HCT116 (cell line): ENCODE data around the gene UQCC2. TPM values are rescaled to one million over a fixed set of nuclear protein-coding genes. Genes with fewer than 3 reads are reported as not detected.

Experiments used
- ATAC-seq: fragments of 200-7000 bp; cut with Tn5 transposase; 2 replicates; pipeline ENCODE4 v1.9.1; 2020; ENCODE audit warnings: mild to moderate bottlenecking, moderate library complexity
- BruUV-seq: library from RNA; stranded (reverse); fragments of 400-500 nt; replicated peaks from 2 replicates; lab custom pipeline; 2021; lab: Mats Ljungman, UMichigan
- CTCF ChIA-PET: fragments of 300-600 bp; sonication (Branson Sonifier 250); formaldehyde crosslinking; loops from one replicate; lab custom pipeline; 2021; ENCODE audit warnings: antibody characterized with exemption; lab: Charles Lee
- POLR2A ChIA-PET: fragments of 300-600, 350-600 bp; sonication (Branson Sonifier 250); formaldehyde crosslinking; loops from one replicate; lab custom pipeline; 2021; ENCODE audit warnings: antibody characterized with exemption; lab: Charles Lee
- RAD21 ChIA-PET, 2 experiments: fragments of 300-600 bp; sonication (Branson Sonifier 250); formaldehyde crosslinking; loops; one replicate each; lab custom pipeline; 2023; ENCODE audit warnings: low total read pairs in 2 of 2; ENCODE audit not compliant: uncharacterized antibody in 2 of 2, unreplicated experiment in 2 of 2, low non-redundant PET in 1 of 2; lab: Charles Lee
- DNase-seq: peaks from one replicate; pipeline ENCODE4 v3.0.0-alpha.2; 2010; ENCODE audit warnings: low read depth, low spot score
- H2AFZ ChIP-seq: fragments of 200-600 bp; shearing (Covaris generic), sonication (generic); 2 replicates; pipeline ENCODE4 v1.6.1; 2017; ENCODE audit warnings: low read depth, mixed run types, mixed read lengths, antibody characterized with exemption, low read length; ENCODE audit not compliant: poor library complexity, severe bottlenecking
- H3K27ac ChIP-seq: 2 replicates; pipeline ENCODE4 v1.5.1; 2012; ENCODE audit warnings: low read depth, low read length
- H3K27me3 ChIP-seq: fragments of 200-600 bp; sonication (generic); 2 replicates; pipeline ENCODE4 v1.6.1; 2016; ENCODE audit warnings: mixed run types, low read length, mixed read lengths; ENCODE audit not compliant: insufficient read depth
- H3K36me3 ChIP-seq, 2 experiments: fragments of 200-500 bp in 1 of 2; fragments of 200-600 bp in 1 of 2; sonication (Bioruptor generic) in 1 of 2; sonication (generic) in 1 of 2; 2 replicates each; pipeline versions ENCODE4 v1.5.1 to v1.6.1; 2014 to 2016; ENCODE audit warnings: low read length in 2 of 2, inconsistent platforms in 1 of 2, mixed read lengths in 1 of 2, mixed run types in 1 of 2; ENCODE audit not compliant: insufficient read depth in 2 of 2, control insufficient read depth in 1 of 2
- H3K4me1 ChIP-seq, 2 experiments: fragments of 200-600 bp in 1 of 2; sonication (generic) in 1 of 2; 2 replicates each; pipeline versions ENCODE4 v1.5.1 to v1.6.1; 2012 to 2017; ENCODE audit warnings: low read length in 2 of 2, inconsistent platforms in 1 of 2, mild to moderate bottlenecking in 1 of 2, mixed read lengths in 1 of 2, mixed run types in 1 of 2, moderate library complexity in 1 of 2; ENCODE audit not compliant: insufficient read depth in 2 of 2, control insufficient read depth in 1 of 2
- H3K4me2 ChIP-seq: fragments of 200-600 bp; sonication (generic); 2 replicates; pipeline ENCODE4 v1.6.1; 2017; ENCODE audit warnings: mixed run types, low read length, mixed read lengths
- H3K4me3 ChIP-seq, 2 experiments: fragments of 200-600 bp in 1 of 2; sonication (generic) in 1 of 2; replicated peaks in 1 of 2; 2 replicates each; pipeline ENCODE4 v1.5.1; 2011 to 2016; ENCODE audit warnings: low read length in 2 of 2, control low read depth in 1 of 2, low read depth in 1 of 2, mild to moderate bottlenecking in 1 of 2, mixed read lengths in 1 of 2, mixed run types in 1 of 2
- H3K79me2 ChIP-seq: fragments of 200-600 bp; sonication (generic); 2 replicates; pipeline ENCODE4 v1.6.1; 2017; ENCODE audit warnings: mild to moderate bottlenecking, mixed run types, low read length, moderate library complexity, mixed read lengths; ENCODE audit not compliant: insufficient read depth
- H3K9ac ChIP-seq: fragments of 200-600 bp; sonication (generic); 2 replicates; pipeline ENCODE4 v1.6.1; 2016; ENCODE audit warnings: low read length, mixed read lengths
- H3K9me2 ChIP-seq: fragments of 200-600 bp; sonication (generic), shearing (Covaris generic); 2 replicates; pipeline ENCODE4 v1.6.1; 2017; ENCODE audit warnings: mixed run types, mild to moderate bottlenecking, moderate library complexity; ENCODE audit not compliant: insufficient read depth
- H3K9me3 ChIP-seq, 2 experiments: fragments of 200-500 bp in 1 of 2; fragments of 200-600 bp in 1 of 2; sonication (Bioruptor generic) in 1 of 2; sonication (generic) in 1 of 2; 2 replicates each; pipeline ENCODE4 v1.6.1; 2014 to 2017; ENCODE audit warnings: low read length in 2 of 2, mixed read lengths in 2 of 2, inconsistent platforms in 1 of 2, low read depth in 1 of 2, mild to moderate bottlenecking in 1 of 2, mixed run types in 1 of 2, moderate library complexity in 1 of 2; ENCODE audit not compliant: control insufficient read depth in 1 of 2, insufficient read depth in 1 of 2
- H4K20me1 ChIP-seq: fragments of 200-600 bp; sonication (generic), shearing (Covaris generic); 2 replicates; pipeline ENCODE4 v1.6.1; 2017; ENCODE audit warnings: mixed run types, mild to moderate bottlenecking, moderate library complexity; ENCODE audit not compliant: insufficient read depth
- CBX3 ChIP-seq: IDR thresholded peaks from 2 replicates; pipeline ENCODE4 v1.6.1; 2012; ENCODE audit warnings: low read depth
- CEBPB ChIP-seq: IDR thresholded peaks from 2 replicates; pipeline ENCODE4 v1.6.1; 2012; ENCODE audit warnings: low read depth
- CTCF ChIP-seq, 3 experiments: fragments of 200-600 bp in 1 of 3; sonication (generic) in 1 of 3; IDR thresholded peaks in 2 of 3; conservative IDR thresholded peaks in 1 of 3; 2 replicates each; pipeline ENCODE4 v1.5.1; 2012 to 2017; ENCODE audit warnings: low read depth in 2 of 3, low read length in 2 of 3, antibody characterized with exemption in 1 of 3, borderline replicate concordance in 1 of 3, control low read depth in 1 of 3, mild to moderate bottlenecking in 1 of 3, mixed read lengths in 1 of 3, mixed run types in 1 of 3, moderate library complexity in 1 of 3; ENCODE audit not compliant: insufficient read depth in 1 of 3
- EGR1 ChIP-seq: IDR thresholded peaks from 2 replicates; pipeline ENCODE4 v1.6.1; 2012; ENCODE audit warnings: low read depth
- ELF1 ChIP-seq: IDR thresholded peaks from 2 replicates; pipeline ENCODE4 v1.6.1; 2012; ENCODE audit warnings: low read depth, borderline replicate concordance
- EZH2phosphoT487 ChIP-seq: fragments of 200-600 bp; IDR thresholded peaks from 2 replicates; pipeline ENCODE4 v1.6.1; 2018; ENCODE audit warnings: antibody characterized with exemption, borderline replicate concordance
- FOSL1 ChIP-seq: IDR thresholded peaks from 2 replicates; pipeline ENCODE4 v1.6.1; 2012; ENCODE audit warnings: low read depth
- POLR2A ChIP-seq: IDR thresholded peaks from 2 replicates; pipeline ENCODE4 v1.7.0; 2011; ENCODE audit warnings: borderline replicate concordance; ENCODE audit not compliant: insufficient read depth, insufficient read length; ENCODE audit errors: extremely low read depth
- POLR2AphosphoS5 ChIP-seq: IDR thresholded peaks from 2 replicates; pipeline ENCODE4 v1.6.1; 2011; ENCODE audit warnings: mild to moderate bottlenecking, low read depth, low read length, moderate library complexity
- RAD21 ChIP-seq: IDR thresholded peaks from 2 replicates; pipeline ENCODE4 v1.6.1; 2012; ENCODE audit warnings: low read depth, mild to moderate bottlenecking
- SIN3A ChIP-seq: IDR thresholded peaks from 2 replicates; pipeline ENCODE4 v1.6.1; 2012; ENCODE audit warnings: low read depth
- SP1 ChIP-seq: IDR thresholded peaks from 2 replicates; pipeline ENCODE4 v1.6.1; 2012; ENCODE audit warnings: low read depth
- SRF ChIP-seq: IDR thresholded peaks from 2 replicates; pipeline ENCODE4 v1.6.1; 2012; ENCODE audit warnings: low read depth
- TCF7L2 ChIP-seq: IDR thresholded peaks from 2 replicates; pipeline ENCODE4 v1.7.0; 2011; ENCODE audit warnings: borderline replicate concordance, inconsistent platforms; ENCODE audit not compliant: insufficient read depth, insufficient read length; ENCODE audit errors: extremely low read depth
- YY1 ChIP-seq: IDR thresholded peaks from 2 replicates; pipeline ENCODE4 v1.6.1; 2011; ENCODE audit warnings: low read length, low read depth, moderate library complexity, mild to moderate bottlenecking; ENCODE audit not compliant: insufficient replicate concordance; ENCODE audit errors: extremely low read depth
- ZBTB33 ChIP-seq: IDR thresholded peaks from 2 replicates; pipeline ENCODE4 v1.6.1; 2011; ENCODE audit warnings: mild to moderate bottlenecking, low read length, moderate library complexity; ENCODE audit not compliant: insufficient replicate concordance; ENCODE audit errors: extremely low read depth
- ZFX ChIP-seq: fragments of 450-650 bp; IDR thresholded peaks from 2 replicates; pipeline ENCODE4 v1.6.1; 2017
- ZNF274 ChIP-seq: fragments of 200-500 bp; sonication (Bioruptor generic); IDR thresholded peaks from 2 replicates; pipeline ENCODE4 v1.6.1; 2014; ENCODE audit warnings: mild to moderate bottlenecking, low read depth, low read length, inconsistent platforms
- intact Hi-C: fragments of 100-400 bp; cut with micrococcal nuclease; formaldehyde crosslinking; loops from 2 replicates; pipeline ENCODE4 v1.10.0; 2022
- total RNA-seq: library from RNA; stranded (reverse); gene quantifications from one replicate; pipeline ENCODE4 v1.2.1, GENCODE V29; 2021; ENCODE audit not compliant: unreplicated experiment
- TF ChIP-seq, protein P1 (sequence below): IDR thresholded peaks from 2 replicates; pipeline ENCODE4 v1.6.1; 2012
- TF ChIP-seq, protein P2 (sequence below): IDR thresholded peaks from 2 replicates; pipeline ENCODE4 v1.6.1; 2012; ENCODE audit warnings: low read depth

Gene UQCC2
- total RNA-seq, 1 experiment from 2014 or later = 95.1 TPM

DNA sequence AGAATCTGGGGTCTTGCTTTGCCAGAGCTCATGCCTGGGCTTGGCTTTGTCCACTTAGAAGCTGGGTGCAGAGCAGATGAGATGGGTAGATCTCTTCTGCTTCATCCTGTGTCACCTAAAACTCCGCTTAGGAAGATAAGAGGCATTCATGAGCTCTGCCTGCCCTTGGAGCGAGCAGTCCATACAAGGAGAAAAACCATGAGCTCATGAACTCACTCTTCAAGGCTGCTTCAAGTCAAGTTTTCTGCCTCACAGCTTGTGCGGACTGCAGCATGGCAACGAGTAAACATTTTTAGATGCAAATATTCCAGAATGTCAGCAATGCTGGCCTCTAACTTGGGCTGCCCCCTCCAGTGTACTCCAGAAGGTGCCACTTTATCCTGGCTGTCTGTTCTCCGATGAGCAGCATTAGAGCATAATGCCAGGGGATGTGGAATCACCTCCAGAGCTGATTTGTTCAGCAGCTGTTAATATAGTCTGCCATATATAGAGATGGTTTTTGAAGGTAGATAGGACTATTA is 10.7 kb upstream of the UQCC2 start:
- Histone ChIP-seq H3K4me3 (no peak overlapping the region), H4K20me1 (no peaks in the 10 kb centered on the region), H3K4me1 (peaks cover under 1 to 3% of the 10 kb centered on the region in 2 experiments; a peak in 3 of 4 replicates), H3K27me3 (peaks cover 30% of the 10 kb centered on the region), H3K9me3 (no peaks in the 10 kb centered on the region), H2AFZ (no peak overlapping the region), H3K79me2 (no peaks in the 10 kb centered on the region), H3K4me2 (no peak overlapping the region), H3K9ac (no peak overlapping the region), H3K27ac (no peak overlapping the region), H3K36me3 (no peaks in the 10 kb centered on the region), H3K9me2 (no peaks in the 10 kb centered on the region)
- ChIA-PET POLR2A (no interaction called here), CTCF (interaction anchor here (2.4 kb wide), 1 partner anchor 11 kb away, joined by 12 read pairs; the partner anchor contains the start of gene UQCC2), RAD21 (no interaction called here)
- BruUV-seq = no TSS peak
- DNase-seq = no peak
- TF ChIP-seq, protein P1, sequence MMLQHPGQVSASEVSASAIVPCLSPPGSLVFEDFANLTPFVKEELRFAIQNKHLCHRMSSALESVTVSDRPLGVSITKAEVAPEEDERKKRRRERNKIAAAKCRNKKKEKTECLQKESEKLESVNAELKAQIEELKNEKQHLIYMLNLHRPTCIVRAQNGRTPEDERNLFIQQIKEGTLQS = no peak
- TF ChIP-seq, protein P2, sequence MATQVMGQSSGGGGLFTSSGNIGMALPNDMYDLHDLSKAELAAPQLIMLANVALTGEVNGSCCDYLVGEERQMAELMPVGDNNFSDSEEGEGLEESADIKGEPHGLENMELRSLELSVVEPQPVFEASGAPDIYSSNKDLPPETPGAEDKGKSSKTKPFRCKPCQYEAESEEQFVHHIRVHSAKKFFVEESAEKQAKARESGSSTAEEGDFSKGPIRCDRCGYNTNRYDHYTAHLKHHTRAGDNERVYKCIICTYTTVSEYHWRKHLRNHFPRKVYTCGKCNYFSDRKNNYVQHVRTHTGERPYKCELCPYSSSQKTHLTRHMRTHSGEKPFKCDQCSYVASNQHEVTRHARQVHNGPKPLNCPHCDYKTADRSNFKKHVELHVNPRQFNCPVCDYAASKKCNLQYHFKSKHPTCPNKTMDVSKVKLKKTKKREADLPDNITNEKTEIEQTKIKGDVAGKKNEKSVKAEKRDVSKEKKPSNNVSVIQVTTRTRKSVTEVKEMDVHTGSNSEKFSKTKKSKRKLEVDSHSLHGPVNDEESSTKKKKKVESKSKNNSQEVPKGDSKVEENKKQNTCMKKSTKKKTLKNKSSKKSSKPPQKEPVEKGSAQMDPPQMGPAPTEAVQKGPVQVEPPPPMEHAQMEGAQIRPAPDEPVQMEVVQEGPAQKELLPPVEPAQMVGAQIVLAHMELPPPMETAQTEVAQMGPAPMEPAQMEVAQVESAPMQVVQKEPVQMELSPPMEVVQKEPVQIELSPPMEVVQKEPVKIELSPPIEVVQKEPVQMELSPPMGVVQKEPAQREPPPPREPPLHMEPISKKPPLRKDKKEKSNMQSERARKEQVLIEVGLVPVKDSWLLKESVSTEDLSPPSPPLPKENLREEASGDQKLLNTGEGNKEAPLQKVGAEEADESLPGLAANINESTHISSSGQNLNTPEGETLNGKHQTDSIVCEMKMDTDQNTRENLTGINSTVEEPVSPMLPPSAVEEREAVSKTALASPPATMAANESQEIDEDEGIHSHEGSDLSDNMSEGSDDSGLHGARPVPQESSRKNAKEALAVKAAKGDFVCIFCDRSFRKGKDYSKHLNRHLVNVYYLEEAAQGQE = no peak
- TF ChIP-seq RAD21 = no peak
- no peak for TF ChIP-seq SP1
- no peak for TF ChIP-seq SRF
- no peak for TF ChIP-seq CTCF (IDR thresholded peaks at IDR 0.05 in 2 of 3, conservative IDR thresholded peaks at IDR 0.05 in 1 of 3; ENCODE audit: borderline replicate concordance in 1 of 3, insufficient read depth in 1 of 3, low read depth in 2 of 3, low read length in 2 of 3)
- no peak for TF ChIP-seq POLR2AphosphoS5
- TF ChIP-seq ZBTB33 = no peak
- no peak for TF ChIP-seq EZH2phosphoT487
- no peak for TF ChIP-seq SIN3A
- no peak for TF ChIP-seq ELF1
- no peak for TF ChIP-seq ZFX
- TF ChIP-seq TCF7L2 = no peak
- no peak for TF ChIP-seq POLR2A
- TF ChIP-seq FOSL1 = no peak
- TF ChIP-seq EGR1 = no peak
- TF ChIP-seq CEBPB = no peak
- no peak for TF ChIP-seq ZNF274
- no peak for TF ChIP-seq YY1
- TF ChIP-seq CBX3 = no peak
- intact Hi-C loops = no loop called here
- ATAC-seq = no peak
